ENCODE data around the gene ASB13. TPM values are rescaled to one million over a fixed set of nuclear protein-coding genes. Genes with fewer than 3 reads are reported as not detected.

ASB13 gene
- polyA plus RNA-seq, 3 donors: 21.9 to 24.3 (median 22.4) TPM

GRCh38 chr10:5609952-5610616 lies 56.3 kb downstream of the ASB13 start:
- no peak for DNase-seq (ENCODE audit: low read depth in 3 of 3, low spot score in 2 of 3)

DNA sequence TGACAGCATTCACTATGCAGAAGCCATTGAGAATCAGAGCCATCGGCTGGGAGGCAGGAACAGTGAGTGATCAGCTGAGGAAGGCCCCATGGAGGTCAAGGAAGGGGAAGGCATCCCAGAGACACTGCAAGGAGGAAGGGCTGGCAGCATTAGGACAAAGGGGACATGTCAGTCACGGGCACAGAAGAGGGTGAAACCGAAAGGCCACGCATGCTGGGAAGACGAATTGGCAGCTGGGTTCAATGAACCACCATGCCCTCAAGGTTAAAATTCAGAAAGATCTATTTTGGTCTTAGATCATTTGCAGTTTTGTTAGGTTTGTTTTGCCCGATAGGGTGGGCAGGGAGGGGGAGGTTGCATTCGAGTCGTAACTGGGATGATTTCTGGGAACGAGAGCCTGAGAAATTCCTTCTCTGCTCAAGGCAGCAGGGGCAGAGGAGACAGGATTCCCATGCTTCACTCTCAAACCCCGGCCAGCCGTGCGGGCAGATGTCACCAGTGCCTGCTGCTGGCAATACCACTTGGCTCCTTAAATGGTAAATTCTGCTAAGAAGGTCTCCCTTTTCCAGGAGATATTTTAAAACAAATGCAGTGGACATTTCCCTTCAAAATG lies 57.7 kb downstream of the ASB13 start:
- DNase-seq (ENCODE audit: low read depth in 3 of 3, low spot score in 2 of 3): no peak

- no peak for DNase-seq (ENCODE audit: low read depth in 3 of 3, low spot score in 2 of 3)
These were observed 58.8 kb downstream of the ASB13 start for GRCh38 chr10:5607594-5607993.

DNA sequence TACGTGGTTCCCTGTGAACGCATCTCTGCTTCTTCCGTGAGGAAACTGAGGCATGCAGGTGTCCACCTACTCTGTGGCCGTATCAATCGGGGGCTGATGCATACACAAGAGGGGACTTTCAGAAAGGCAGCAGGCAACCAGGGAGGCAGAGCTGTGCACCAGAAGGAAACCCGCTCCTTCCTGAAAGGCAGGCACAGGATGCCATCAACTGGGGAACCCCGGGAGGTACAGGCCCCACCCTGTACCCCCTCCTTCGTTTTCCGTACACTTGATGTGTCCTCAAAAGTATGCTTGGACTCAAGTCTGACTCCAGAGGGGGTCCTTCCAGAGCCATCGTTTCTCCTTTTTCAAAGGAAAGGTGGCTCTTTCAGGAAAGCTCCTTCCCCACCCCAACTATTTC lies 59.5 kb downstream of the ASB13 start:
- DNase-seq (ENCODE audit: low read depth in 3 of 3, low spot score in 2 of 3): no peak

DNA sequence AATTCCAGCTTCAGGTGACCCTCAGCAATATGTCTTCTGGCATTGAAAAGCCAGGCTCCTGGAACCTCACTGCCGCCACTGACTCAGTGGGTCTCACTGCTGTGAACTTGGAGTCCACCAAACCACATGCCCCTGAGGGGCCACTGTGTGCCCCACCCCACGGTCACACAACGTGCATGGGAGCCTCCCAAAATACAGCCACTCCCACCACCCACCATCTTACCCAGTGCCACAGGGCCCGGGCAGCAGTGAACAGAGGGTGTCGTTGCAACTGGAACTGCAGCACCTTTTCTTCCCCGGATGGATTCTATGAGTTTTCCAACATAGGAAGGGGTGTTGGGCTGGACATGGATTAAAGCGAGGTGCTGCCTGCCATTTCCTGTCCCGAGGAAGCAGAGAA lies 60.1 kb downstream of the ASB13 start:
- no peak for DNase-seq (ENCODE audit: low read depth in 3 of 3, low spot score in 2 of 3)

DNA sequence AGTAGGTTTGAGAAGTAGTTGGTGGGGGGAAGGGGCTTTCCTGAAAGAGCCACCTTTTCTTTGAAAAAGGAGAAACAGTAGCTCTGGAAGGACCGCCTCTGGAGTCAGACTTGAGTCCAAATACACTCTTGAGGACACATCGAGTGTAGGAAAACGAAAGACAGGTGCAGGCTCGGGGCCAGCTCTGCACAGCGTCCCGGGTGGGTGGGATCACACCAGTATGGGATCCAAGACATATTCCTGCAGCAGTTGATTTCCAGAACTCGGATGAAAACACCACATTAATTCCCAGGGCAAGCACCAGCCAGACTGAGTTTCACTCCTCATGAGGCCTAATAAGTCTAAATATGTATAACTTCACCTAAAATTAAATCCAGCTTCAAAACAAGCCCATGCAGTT lies 61.4 kb downstream of the ASB13 start:
- no peak for DNase-seq (ENCODE audit: low read depth in 3 of 3, low spot score in 2 of 3)

DNA sequence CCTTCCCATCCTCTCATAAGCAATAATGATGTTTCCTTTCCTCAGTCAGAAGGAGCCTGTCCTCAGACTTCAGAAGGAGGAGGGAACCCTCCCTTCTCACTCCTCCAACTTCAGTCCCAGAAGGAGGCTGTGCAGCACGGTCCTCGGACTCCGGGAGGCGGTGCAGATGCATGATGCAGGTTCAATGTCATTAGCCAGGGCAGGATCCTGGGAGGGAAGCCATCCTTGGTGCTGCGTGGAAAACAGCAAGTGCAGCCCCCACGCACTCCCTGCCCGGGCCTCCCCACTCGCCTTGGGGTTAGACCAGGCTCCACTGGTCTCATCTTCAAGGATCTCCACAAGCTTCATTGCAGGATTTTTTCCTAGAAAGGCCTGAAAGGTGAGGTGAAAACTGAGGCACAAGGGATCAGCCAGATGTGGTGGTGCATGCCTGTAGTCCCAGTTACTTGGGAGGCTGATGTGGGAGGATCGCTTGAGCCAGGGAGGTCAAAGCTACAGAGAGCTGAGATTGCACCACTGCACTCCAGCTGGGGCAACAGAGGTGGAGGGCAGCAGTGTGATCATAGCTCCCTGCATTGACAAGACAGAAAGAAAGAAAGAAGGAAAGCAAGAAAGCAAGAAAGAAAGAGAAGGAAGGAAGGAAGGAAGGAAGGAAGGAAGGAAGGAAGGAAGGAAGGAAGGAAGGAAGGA lies 62.0 kb downstream of the ASB13 start:
- DNase-seq (ENCODE audit: low read depth in 3 of 3, low spot score in 2 of 3): no peak

DNA sequence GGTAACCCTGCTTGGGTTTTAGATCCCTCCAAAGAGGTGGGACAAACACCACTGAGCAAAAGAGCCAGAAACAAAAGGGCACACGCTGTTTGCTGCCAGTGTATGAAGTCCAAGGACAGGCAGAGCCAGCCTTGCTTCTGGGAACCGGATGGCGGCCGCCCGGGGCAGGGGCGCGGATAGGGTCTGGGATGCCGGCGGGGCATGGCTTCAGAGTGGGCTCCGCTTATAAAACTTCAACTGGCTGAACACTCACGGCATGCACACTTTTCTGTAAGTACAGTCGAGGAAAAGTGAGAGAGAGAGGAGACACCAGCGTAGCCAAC lies 62.6 kb downstream of the ASB13 start:
- no peak for DNase-seq (ENCODE audit: low read depth in 3 of 3, low spot score in 2 of 3)

- no peak for DNase-seq (ENCODE audit: low read depth in 3 of 3, low spot score in 2 of 3)
These were observed 63.1 kb downstream of the ASB13 start for GRCh38 chr10:5603091-5603847.

DNA sequence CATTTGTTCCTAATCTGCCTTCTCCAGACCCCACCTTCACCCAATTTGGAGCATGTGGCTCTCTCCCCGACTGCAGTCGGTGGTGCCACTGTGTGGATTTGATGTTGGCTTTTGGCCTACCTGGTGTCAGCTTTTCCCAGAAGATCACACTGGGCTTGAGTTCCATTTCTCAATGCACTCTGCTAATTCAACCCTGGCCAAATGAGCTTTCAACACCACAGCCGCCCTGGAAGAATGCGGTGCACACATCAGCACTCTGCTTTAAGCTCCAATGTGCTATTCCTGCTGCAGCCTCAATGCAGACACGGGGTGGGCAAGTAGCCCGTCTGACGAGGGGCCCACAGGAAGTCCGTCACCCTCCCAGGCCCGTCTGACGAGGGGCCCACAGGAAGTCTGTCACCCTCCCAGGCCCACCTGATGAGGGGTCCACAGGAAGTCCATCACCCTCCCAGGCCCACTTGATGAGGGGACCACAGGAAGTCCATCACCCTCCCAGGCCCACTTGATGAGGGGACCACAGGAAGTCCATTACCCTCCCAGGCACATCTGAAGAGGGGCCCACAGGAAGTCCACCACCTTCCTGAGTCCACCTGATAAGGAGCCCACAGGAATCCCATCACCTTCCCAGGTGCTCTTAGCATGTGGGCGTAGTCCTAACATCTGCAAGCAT lies 64.4 kb downstream of the ASB13 start:
- no peak for DNase-seq (ENCODE audit: low read depth in 3 of 3, low spot score in 2 of 3)

- no peak for DNase-seq (ENCODE audit: low read depth in 3 of 3, low spot score in 2 of 3)
These were observed 65.5 kb downstream of the ASB13 start for GRCh38 chr10:5600908-5601307.

DNA sequence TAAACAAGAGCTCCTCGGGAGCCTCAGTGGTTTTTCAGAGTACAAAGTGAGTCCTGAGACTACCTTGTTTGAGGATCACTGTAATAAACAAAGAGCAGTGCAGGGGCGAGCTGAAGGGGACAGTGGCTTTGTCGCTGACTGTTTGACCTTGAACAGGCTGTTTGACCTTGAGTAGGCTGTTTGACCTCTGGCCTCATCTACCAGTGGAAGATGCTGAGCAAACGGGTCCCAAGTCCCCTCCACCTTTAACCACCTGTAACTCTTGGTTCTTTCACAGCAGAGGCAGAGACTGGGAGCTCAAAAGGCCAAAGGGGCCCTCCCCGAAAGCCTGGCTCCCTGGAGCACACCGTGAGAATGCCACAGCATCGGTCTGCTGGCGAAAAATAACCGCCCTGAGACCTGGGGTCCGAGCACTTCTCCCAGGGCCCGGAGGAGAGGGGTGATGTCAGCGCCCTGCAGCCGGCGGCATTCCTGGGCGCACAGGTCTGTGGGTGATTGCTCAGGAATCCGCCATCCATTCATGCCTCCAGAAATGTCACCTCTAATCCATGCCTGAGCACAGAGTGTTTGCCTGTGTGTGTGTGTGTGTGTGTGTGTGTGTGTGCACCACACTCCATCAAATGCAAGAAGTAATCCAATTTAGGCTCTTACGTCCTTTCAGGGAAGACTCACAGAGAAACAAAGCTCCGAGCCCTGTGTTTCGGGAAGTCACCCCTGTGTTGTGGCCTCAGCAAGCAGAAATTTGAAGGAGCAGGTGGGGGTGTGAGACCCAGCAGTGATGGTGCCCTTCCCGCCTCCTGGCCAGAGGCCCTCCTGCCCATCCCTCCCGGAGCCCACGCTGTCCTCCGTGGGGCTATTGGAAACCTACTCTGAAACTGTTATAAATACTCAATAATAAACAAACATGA lies 66.5 kb downstream of the ASB13 start:
- DNase-seq (ENCODE audit: low read depth in 3 of 3, low spot score in 2 of 3): no peak

- no peak for DNase-seq (ENCODE audit: low read depth in 3 of 3, low spot score in 2 of 3)
These were observed 68.2 kb downstream of the ASB13 start for GRCh38 chr10:5598085-5598690.

- no peak for DNase-seq (ENCODE audit: low read depth in 3 of 3, low spot score in 2 of 3)
These were observed 69.6 kb downstream of the ASB13 start for GRCh38 chr10:5596611-5597341.

- DNase-seq (ENCODE audit: low read depth in 3 of 3, low spot score in 2 of 3): no peak
These were observed 70.4 kb downstream of the ASB13 start for GRCh38 chr10:5595994-5596471.

GRCh38 chr10:5595591-5595990 lies 70.8 kb downstream of the ASB13 start:
- no peak for DNase-seq (ENCODE audit: low read depth in 3 of 3, low spot score in 2 of 3)

DNA sequence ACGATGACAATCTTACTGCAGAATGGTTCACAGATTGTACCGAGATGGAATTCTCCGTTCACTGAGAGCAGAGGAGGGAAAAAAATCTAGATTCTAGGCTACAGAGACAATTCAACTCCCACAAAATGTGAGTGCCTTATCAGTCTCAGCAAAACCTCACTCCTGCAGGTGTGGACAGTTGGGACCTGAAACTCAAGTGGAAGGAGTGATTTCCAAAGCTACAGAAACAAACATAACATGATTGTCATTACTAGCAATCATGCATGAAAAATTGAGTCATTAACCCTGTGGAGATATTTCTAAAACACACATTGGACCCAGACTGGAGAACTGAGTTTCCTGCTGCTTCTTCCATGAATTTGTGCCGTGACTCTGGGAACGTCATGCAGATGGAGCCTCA lies 71.3 kb downstream of the ASB13 start:
- no peak for DNase-seq (ENCODE audit: low read depth in 3 of 3, low spot score in 2 of 3)

GRCh38 chr10:5594271-5595049 lies 71.9 kb downstream of the ASB13 start:
- no peak for DNase-seq (ENCODE audit: low read depth in 3 of 3, low spot score in 2 of 3)

Measured in right renal cortex interstitium (tissue), 3 donors.